Lung (tissue), 12 donors: ENCODE measurements around the gene RRAGD. TPM values are rescaled to one million over a fixed set of nuclear protein-coding genes. Genes with fewer than 3 reads are reported as not detected.

Experiments used
- ATAC-seq: fragments of 200-7000 bp; cut with Tn5 transposase; one replicate; pipeline ENCODE4 v1.9.1; 2020; ENCODE audit warnings: moderate number of reproducible peaks; ENCODE audit not compliant: insufficient read depth, low FRiP score
- DNase-seq, 3 donors: peaks; one replicate each; pipeline ENCODE4 v3.0.0-alpha.2; 2013 to 2017
- H3K27ac ChIP-seq, 2 donors: one replicate each; pipeline ENCODE4 v1.5.1; 2013; ENCODE audit warnings: mild to moderate bottlenecking in 2 of 2, moderate library complexity in 2 of 2, control low read depth in 1 of 2, inconsistent platforms in 1 of 2, low read depth in 1 of 2, low read length in 1 of 2
- H3K27me3 ChIP-seq, 3 donors: one replicate each; pipeline ENCODE4 v1.5.1; 2013; ENCODE audit warnings: low read length in 2 of 3; ENCODE audit not compliant: control insufficient read depth in 3 of 3, insufficient read depth in 3 of 3
- H3K36me3 ChIP-seq, 4 donors: one replicate each; pipeline ENCODE4 v1.5.1; 2013; ENCODE audit warnings: low read length in 4 of 4, mild to moderate bottlenecking in 1 of 4, moderate library complexity in 1 of 4; ENCODE audit not compliant: control insufficient read depth in 4 of 4, insufficient read depth in 4 of 4
- H3K4me1 ChIP-seq, 5 donors: one replicate each; pipeline ENCODE4 v1.5.1; 2013; ENCODE audit warnings: low read length in 5 of 5, mild to moderate bottlenecking in 2 of 5, moderate library complexity in 1 of 5; ENCODE audit not compliant: control insufficient read depth in 5 of 5, insufficient read depth in 5 of 5
- H3K4me3 ChIP-seq: one replicate; pipeline ENCODE4 v1.5.1; 2013; ENCODE audit warnings: mild to moderate bottlenecking, control low read depth, moderate library complexity
- H3K9ac ChIP-seq, 2 donors: one replicate each; pipeline ENCODE4 v1.5.1; 2013; ENCODE audit warnings: low read length in 2 of 2, control low read depth in 1 of 2; ENCODE audit not compliant: insufficient read depth in 1 of 2
- H3K9me3 ChIP-seq, 4 donors: one replicate each; pipeline ENCODE4 v1.5.1; 2013; ENCODE audit warnings: low read length in 3 of 4, mild to moderate bottlenecking in 1 of 4, moderate library complexity in 1 of 4; ENCODE audit not compliant: control insufficient read depth in 4 of 4, insufficient read depth in 3 of 4
- WGBS, 2 donors: extraction: QIAGEN DNeasy Blood & Tissue Kit; methylation state at CpG; one replicate each; pipeline ENCODE4 v1.1.7; 2013; 5-methylcytosine and 5-hydroxymethylcytosine counted together
- polyA plus RNA-seq, 2 donors: library from polyadenylated mRNA; stranded (reverse); fragments of 200-250 nt; gene quantifications; one replicate each; pipeline ENCODE4 v1.2.1, GENCODE V29; 2013
- total RNA-seq, 2 donors: library from RNA; depleted of rRNA in 1 of 2; stranded (reverse); fragments of >200 nt in 1 of 2; gene quantifications; one replicate each; pipeline ENCODE4 v1.2.1, GENCODE V29; 2014 to 2021
- TF ChIP-seq, protein P1 (sequence below): IDR thresholded peaks from 2 replicates; pipeline ENCODE4 v1.5.1; 2012; ENCODE audit warnings: mild to moderate bottlenecking; ENCODE audit errors: control extremely low read depth, extremely low read depth
- donor health status: control.
- donor health status: control.
- donor health status: Bipolar disorder and iron deficiency.
- donor health status: healthy.
- donor health status: DM: yes; HTN: yes; CAD: no.

Gene RRAGD
- total and polyA plus RNA-seq, 4 donors: 12.7 to 40.2 (median 16.8) TPM

DNA sequence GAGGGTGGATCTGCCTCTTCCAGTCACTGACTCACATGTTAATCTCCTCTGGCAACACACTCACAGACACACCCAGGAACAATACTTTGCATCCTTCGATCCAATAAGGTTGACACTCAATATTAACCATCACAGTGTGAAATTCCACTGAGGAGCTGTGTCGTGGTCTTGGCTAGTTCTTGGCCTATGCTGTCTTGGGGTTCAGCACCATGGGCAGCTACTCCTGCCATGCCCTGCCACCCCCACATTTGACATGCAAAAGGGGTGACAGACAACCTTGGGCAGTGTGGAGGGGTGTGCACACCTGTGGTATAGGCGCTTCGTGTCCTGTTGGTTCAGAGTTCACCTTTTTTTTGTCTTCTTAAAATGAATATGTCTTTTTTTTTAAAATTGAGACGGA is 46.6 kb upstream of the RRAGD start:
- DNase-seq (no peak), ATAC-seq (no peak)
- no peaks in the 10 kb centered on the region for H3K27me3 ChIP-seq
- H3K36me3 ChIP-seq: no peaks in the 10 kb centered on the region
- TF ChIP-seq, protein P1, sequence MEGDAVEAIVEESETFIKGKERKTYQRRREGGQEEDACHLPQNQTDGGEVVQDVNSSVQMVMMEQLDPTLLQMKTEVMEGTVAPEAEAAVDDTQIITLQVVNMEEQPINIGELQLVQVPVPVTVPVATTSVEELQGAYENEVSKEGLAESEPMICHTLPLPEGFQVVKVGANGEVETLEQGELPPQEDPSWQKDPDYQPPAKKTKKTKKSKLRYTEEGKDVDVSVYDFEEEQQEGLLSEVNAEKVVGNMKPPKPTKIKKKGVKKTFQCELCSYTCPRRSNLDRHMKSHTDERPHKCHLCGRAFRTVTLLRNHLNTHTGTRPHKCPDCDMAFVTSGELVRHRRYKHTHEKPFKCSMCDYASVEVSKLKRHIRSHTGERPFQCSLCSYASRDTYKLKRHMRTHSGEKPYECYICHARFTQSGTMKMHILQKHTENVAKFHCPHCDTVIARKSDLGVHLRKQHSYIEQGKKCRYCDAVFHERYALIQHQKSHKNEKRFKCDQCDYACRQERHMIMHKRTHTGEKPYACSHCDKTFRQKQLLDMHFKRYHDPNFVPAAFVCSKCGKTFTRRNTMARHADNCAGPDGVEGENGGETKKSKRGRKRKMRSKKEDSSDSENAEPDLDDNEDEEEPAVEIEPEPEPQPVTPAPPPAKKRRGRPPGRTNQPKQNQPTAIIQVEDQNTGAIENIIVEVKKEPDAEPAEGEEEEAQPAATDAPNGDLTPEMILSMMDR: no peak
- no peak overlapping the region for H3K4me3 ChIP-seq
- no peak overlapping the region for H3K27ac ChIP-seq
- H3K9ac ChIP-seq: no peak overlapping the region
- 92 to 95% methylated on average over 5 of the region's 5 CpGs for WGBS, 2 donors
- no peaks in the 10 kb centered on the region for H3K4me1 ChIP-seq
- H3K9me3 ChIP-seq: no peaks in the 10 kb centered on the region

DNA sequence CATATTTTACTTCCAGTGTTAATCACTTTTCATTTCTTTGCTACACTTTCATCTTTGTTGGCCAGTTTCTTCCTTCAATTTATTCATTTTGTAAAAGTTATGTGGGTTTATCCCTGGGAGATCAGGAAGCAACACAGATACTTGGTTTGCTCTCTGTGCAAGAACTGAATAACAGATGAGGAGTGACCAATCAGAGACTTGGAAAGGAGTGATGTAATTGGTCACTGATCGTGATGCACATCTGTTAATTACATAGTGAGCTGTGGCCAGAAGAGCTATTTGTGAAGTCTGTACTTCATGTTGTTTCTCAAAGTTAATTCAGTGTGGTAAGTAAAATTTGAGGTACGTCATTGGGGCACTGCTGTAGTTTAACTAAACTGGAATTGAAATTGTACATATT is 42.2 kb upstream of the RRAGD start:
- no peaks in the 10 kb centered on the region for H3K36me3 ChIP-seq
- no peaks in the 10 kb centered on the region for H3K27me3 ChIP-seq
- WGBS, 2 donors: 80 to 82% methylated on average over 2 of the region's 2 CpGs
- H3K9me3 ChIP-seq: no peaks in the 10 kb centered on the region
- H3K9ac ChIP-seq: no peak overlapping the region
- TF ChIP-seq, protein P1: no peak
- H3K4me3 ChIP-seq: no peak overlapping the region
- no peak overlapping the region for H3K27ac ChIP-seq
- ATAC-seq (no peak), DNase-seq (no peak)
- H3K4me1 ChIP-seq: no peaks in the 10 kb centered on the region

DNA sequence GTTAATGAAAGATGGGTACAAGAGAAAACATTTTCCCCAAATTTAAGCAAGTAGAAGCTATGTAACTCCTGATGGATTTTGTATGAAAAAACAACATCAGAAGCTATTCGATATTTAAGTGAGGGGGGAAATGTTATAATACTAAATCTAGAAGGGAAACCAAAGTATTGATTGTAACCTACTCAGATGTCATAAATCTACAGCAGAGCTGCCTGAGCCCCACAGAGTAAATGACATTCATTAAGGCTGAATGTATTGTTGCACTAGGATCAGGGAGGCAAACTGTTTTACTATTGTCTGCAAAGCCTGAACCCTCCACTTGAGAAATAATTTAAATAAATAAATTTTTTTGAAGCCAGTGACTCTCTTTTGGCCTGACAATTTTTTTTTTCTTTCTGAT is 40.2 kb upstream of the RRAGD start:
- WGBS, 2 donors: 92 to 96% methylated on average over 1 of the region's 1 CpG
- no peak overlapping the region for H3K9ac ChIP-seq
- no peaks in the 10 kb centered on the region for H3K27me3 ChIP-seq
- H3K9me3 ChIP-seq: no peaks in the 10 kb centered on the region
- no peak overlapping the region for H3K4me3 ChIP-seq
- no peaks in the 10 kb centered on the region for H3K36me3 ChIP-seq
- H3K27ac ChIP-seq: no peak overlapping the region
- ATAC-seq: no peak
- DNase-seq: no peak
- TF ChIP-seq, protein P1: no peak
- no peaks in the 10 kb centered on the region for H3K4me1 ChIP-seq

DNA sequence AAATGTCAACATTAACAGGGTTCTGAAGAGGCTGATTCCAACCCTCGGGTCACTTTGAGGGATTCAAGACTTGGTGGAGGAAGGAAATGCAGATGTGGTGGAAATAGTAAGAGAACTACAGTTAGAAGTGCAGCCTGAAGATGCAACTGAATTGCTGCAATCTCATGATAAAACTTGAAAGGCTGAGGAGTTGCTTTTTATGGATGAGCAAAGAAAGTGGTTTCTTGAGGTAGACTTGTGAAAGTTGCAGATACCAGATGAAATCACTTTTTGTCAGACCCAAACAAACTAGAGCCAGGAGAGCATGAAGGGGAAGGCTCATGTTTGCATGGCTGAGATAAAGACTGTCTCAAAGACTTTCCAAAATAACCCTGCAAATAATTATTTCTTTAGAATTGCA is 37.1 kb upstream of the RRAGD start:
- Histone ChIP-seq H3K4me1 (no peaks in the 10 kb centered on the region), H3K27ac (no peak overlapping the region), H3K9me3 (no peaks in the 10 kb centered on the region), H3K9ac (no peak overlapping the region), H3K27me3 (no peaks in the 10 kb centered on the region), H3K36me3 (no peaks in the 10 kb centered on the region), H3K4me3 (no peak overlapping the region)
- TF ChIP-seq, protein P1: no peak
- ATAC-seq: no peak
- 15 to 26% methylated on average over 1 of the region's 1 CpG for WGBS, 2 donors
- no peak for DNase-seq
